WTC11 (cell line): ENCODE measurements around the gene ANKRD30BL. TPM values are rescaled to one million over a fixed set of nuclear protein-coding genes. Genes with fewer than 3 reads are reported as not detected.
"Not testable (repeated sequence)": the region's sequence is repeated elsewhere in the genome, so short reads cannot be mapped to it uniquely, and the experiment has no call there.

Experiments used
- ATAC-seq: fragments of 200-7000 bp; cut with Tn5 transposase; 2 replicates; pipeline ENCODE4 v1.10.0; 2021; ENCODE audit warnings: mild to moderate bottlenecking, moderate library complexity
- Bru-seq: library from RNA; stranded (reverse); fragments of 400-500 nt; gene quantifications from one replicate; lab custom pipeline; 2021; lab: Mats Ljungman, UMichigan
- CTCF ChIA-PET: fragments of 300-600 bp; sonication (Branson Sonifier 250); formaldehyde crosslinking; loops from one replicate; lab custom pipeline; 2021; ENCODE audit warnings: antibody characterized with exemption; lab: Charles Lee
- POLR2A ChIA-PET: fragments of 350-600 bp; sonication (Branson Sonifier 250); formaldehyde crosslinking; loops from one replicate; lab custom pipeline; 2021; ENCODE audit warnings: antibody characterized with exemption; lab: Charles Lee
- DNase-seq: peaks from one replicate; pipeline ENCODE4 v3.0.0; 2021; ENCODE audit warnings: low spot score
- H3K27ac Mint-ChIP-seq: 2 replicates; pipeline ENCODE4 v1.8.0; 2021; ENCODE audit warnings: mixed read lengths
- H3K27me3 Mint-ChIP-seq: 2 replicates; pipeline ENCODE4 v1.8.0; 2021; ENCODE audit warnings: low read depth, mild to moderate bottlenecking, moderate library complexity, mixed read lengths
- H3K36me3 Mint-ChIP-seq: 2 replicates; pipeline ENCODE4 v1.8.0; 2021; ENCODE audit warnings: mixed read lengths
- H3K4me1 Mint-ChIP-seq: 2 replicates; pipeline ENCODE4 v1.8.0; 2022; ENCODE audit warnings: mixed read lengths
- H3K4me3 Mint-ChIP-seq: 2 replicates; pipeline ENCODE4 v1.8.0; 2021; ENCODE audit warnings: mild to moderate bottlenecking, moderate library complexity, mixed read lengths
- H3K9me3 Mint-ChIP-seq: 2 replicates; pipeline ENCODE4 v1.8.0; 2021; ENCODE audit warnings: mixed read lengths
- CTCF ChIP-seq: fragments of 200-600 bp; IDR thresholded peaks from 2 replicates; pipeline ENCODE4 v1.8.0; 2022; ENCODE audit warnings: antibody characterized with exemption
- HMGA2 ChIP-seq: fragments of 250-450 bp; sonication (Bioruptor Pico); IDR thresholded peaks from 2 replicates; pipeline ENCODE4 v1.4.0; 2021; ENCODE audit warnings: mild to moderate bottlenecking, moderate library complexity
- long read RNA-seq, 3 experiments: library from RNA in 1 of 3; library from capped mRNA in 1 of 3; library from polyadenylated mRNA in 1 of 3; unstranded in 2 of 3; stranded (forward) in 1 of 3; transcript quantifications; one replicate each; pipeline ENCODE4 v2.0.0, GENCODE V29; 2021
- total RNA-seq: library from RNA; stranded (reverse); gene quantifications from 3 replicates; pipeline ENCODE4 v1.2.3, GENCODE V29; 2021

Gene ANKRD30BL
- total RNA-seq (0.39 to 0.76 TPM (median 0.48 TPM) in 3 replicates), Bru-seq, nascent RNA (percentile 23 among the genes with signal in this experiment)
- long read RNA-seq, experiment 1 = 0 reads
- long read RNA-seq, experiment 2, partial matches to known transcripts = 0 of 1 reads
- long read RNA-seq, experiment 2, other reads (novel, unspliced or antisense) = 1 of 1 reads
- long read RNA-seq, experiment 3 = 0 reads

GRCh38 chr2:132161161-132162124, at the start of gene ANKRD30BL:
TSS of gene ANKRD30BL (minus strand) at chr2:132161952. CDS start at chr2:132161705, 247 bp downstream.
- H3K4me3 Mint-ChIP-seq, H3K27ac Mint-ChIP-seq, CTCF ChIA-PET, ATAC-seq, H3K27me3 Mint-ChIP-seq, H3K9me3 Mint-ChIP-seq, H3K4me1 Mint-ChIP-seq, H3K36me3 Mint-ChIP-seq, DNase-seq, POLR2A ChIA-PET: not testable (repeated sequence)

GRCh38 chr2:132202866-132203265, 41.1 kb upstream of the ANKRD30BL start:
- POLR2A ChIA-PET, H3K9me3 Mint-ChIP-seq: not testable (repeated sequence)

GRCh38 chr2:132192854-132193253, 31.1 kb upstream of the ANKRD30BL start:
- H3K9me3 Mint-ChIP-seq, DNase-seq, ATAC-seq, CTCF ChIA-PET, POLR2A ChIA-PET, H3K4me3 Mint-ChIP-seq, H3K27ac Mint-ChIP-seq, H3K4me1 Mint-ChIP-seq, H3K27me3 Mint-ChIP-seq, H3K36me3 Mint-ChIP-seq: not testable (repeated sequence)

More at GRCh38 chr2:132202866-132203265, 41.1 kb upstream of the ANKRD30BL start:
- ATAC-seq, CTCF ChIA-PET, DNase-seq, H3K27me3 Mint-ChIP-seq, H3K4me1 Mint-ChIP-seq, H3K27ac Mint-ChIP-seq, H3K36me3 Mint-ChIP-seq, H3K4me3 Mint-ChIP-seq: not testable (repeated sequence)

GRCh38 chr2:132167100-132167499, 5.3 kb upstream of the ANKRD30BL start:
- H3K27me3 Mint-ChIP-seq, POLR2A ChIA-PET, CTCF ChIA-PET, H3K36me3 Mint-ChIP-seq, H3K9me3 Mint-ChIP-seq, ATAC-seq, H3K4me1 Mint-ChIP-seq, H3K4me3 Mint-ChIP-seq, DNase-seq, H3K27ac Mint-ChIP-seq: not testable (repeated sequence)
- peak; percentile 97 for TF ChIP-seq HMGA2

GRCh38 chr2:132162125-132162660, 441 bp upstream of the ANKRD30BL start:
- H3K27me3 Mint-ChIP-seq, POLR2A ChIA-PET, DNase-seq, H3K4me1 Mint-ChIP-seq, ATAC-seq, H3K27ac Mint-ChIP-seq, H3K4me3 Mint-ChIP-seq, H3K36me3 Mint-ChIP-seq, H3K9me3 Mint-ChIP-seq, CTCF ChIA-PET: not testable (repeated sequence)

- ATAC-seq, CTCF ChIA-PET, H3K36me3 Mint-ChIP-seq, POLR2A ChIA-PET, H3K27ac Mint-ChIP-seq, H3K9me3 Mint-ChIP-seq, H3K27me3 Mint-ChIP-seq, H3K4me1 Mint-ChIP-seq, H3K4me3 Mint-ChIP-seq: not testable (repeated sequence)
- peak; percentile 46 for TF ChIP-seq CTCF
- DNase-seq = peak; percentile 79
These were observed 15.0 kb downstream of the ANKRD30BL start for GRCh38 chr2:132146774-132147173.
